Activated CD8-positive, alpha-beta T cell treated with anti-CD3 and anti-CD28 coated beads for 36 hours (primary cell): Measurements from ENCODE around the gene XPNPEP1. TPM values are rescaled to one million over a fixed set of nuclear protein-coding genes. Genes with fewer than 3 reads are reported as not detected.

Source experiments
- ATAC-seq: fragments of 200-7000 bp; cut with Tn5 transposase; one replicate; pipeline ENCODE4 v1.10.0; 2021; ENCODE audit warnings: mild to moderate bottlenecking, moderate library complexity
- CTCF ChIA-PET: fragments of 350-600 bp; sonication (Branson Sonifier 250); formaldehyde crosslinking; loops from one replicate; lab custom pipeline; 2021; ENCODE audit warnings: antibody characterized with exemption; lab: Charles Lee
- POLR2A ChIA-PET: fragments of 350-600 bp; sonication (Branson Sonifier 250); formaldehyde crosslinking; loops from one replicate; lab custom pipeline; 2021; ENCODE audit warnings: antibody characterized with exemption; lab: Charles Lee
- DNase-seq: peaks from one replicate; pipeline ENCODE4 v3.0.0-alpha.2; 2020
- H3K27ac Mint-ChIP-seq: one replicate; pipeline ENCODE4 v1.8.0; 2021; ENCODE audit warnings: mild to moderate bottlenecking, mixed read lengths
- H3K27me3 Mint-ChIP-seq: one replicate; pipeline ENCODE4 v1.8.0; 2021; ENCODE audit warnings: mixed read lengths
- H3K36me3 Mint-ChIP-seq: one replicate; pipeline ENCODE4 v1.8.0; 2021; ENCODE audit warnings: low read depth, mixed read lengths
- H3K4me1 Mint-ChIP-seq: one replicate; pipeline ENCODE4 v1.8.0; 2021; ENCODE audit warnings: low read depth, mixed read lengths
- H3K4me3 Mint-ChIP-seq: one replicate; pipeline ENCODE4 v1.8.0; 2021; ENCODE audit warnings: mild to moderate bottlenecking, moderate library complexity, mixed read lengths
- H3K9me3 Mint-ChIP-seq: one replicate; pipeline ENCODE4 v1.8.0; 2021; ENCODE audit warnings: mixed read lengths
- CTCF ChIP-seq: fragments of 200-600 bp; IDR thresholded peaks from one replicate; pipeline ENCODE4 v1.8.0; 2022; ENCODE audit warnings: antibody characterized with exemption, mild to moderate bottlenecking
- intact Hi-C: fragments of 100-400 bp; cut with micrococcal nuclease; formaldehyde crosslinking; loops from one replicate; pipeline ENCODE4 v1.10.0; 2022
- total RNA-seq, 2 experiments: library from RNA; stranded (reverse); gene quantifications; one replicate each; pipeline ENCODE4 v1.2.3, GENCODE V29; 2021

Gene XPNPEP1
- total RNA-seq, 2 experiments from 2014 or later = 96.5 to 97.0 TPM

DNA sequence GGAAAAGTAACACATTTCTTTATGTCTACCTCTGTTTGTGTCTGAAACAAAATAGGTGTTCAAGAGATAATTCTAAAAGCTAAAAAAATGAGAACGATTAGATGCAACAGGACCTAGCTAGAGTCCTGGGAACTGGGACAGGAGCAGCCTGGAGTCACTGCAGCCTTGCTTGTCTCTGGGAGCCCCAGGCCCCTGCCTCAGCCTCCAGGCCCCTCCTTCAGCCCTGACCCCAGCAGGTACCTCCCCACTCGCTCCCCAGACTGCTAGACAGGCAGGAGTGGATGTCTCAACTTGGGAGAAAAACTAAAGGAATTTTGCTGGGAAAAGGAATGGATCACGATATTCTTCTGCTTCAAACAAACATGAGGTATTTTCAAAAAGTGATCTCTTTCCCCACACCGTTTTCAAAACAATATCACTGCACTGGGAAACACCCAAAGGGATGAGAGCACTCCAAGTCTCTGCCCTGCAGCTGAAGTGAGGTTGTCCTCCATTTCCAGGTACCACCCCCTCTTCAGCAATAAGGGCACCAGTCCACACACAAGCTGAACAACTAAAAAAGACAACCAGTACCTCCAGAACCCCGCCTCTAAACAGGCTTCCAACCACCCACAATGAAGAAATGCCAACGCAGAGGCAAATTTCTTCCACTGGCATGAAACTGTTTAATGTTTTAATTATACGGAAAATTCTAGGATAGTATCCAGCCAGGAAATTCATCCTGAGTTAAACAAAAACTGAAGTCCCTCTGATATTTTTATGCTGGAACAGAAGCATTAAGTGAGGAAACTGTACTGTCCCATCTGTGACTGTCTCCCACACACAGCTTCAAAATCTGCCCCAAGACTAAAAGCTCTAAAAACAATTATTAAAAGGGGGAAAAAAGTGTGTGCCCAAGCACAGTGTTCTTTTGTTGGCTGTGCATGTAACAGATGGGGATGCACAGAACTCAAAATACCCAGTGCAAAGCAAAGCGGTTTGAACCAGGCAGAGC is 47.2 kb downstream of the XPNPEP1 start:
- intact Hi-C loops = no loop called here
- POLR2A ChIA-PET = interaction anchor here (1.5 kb wide), 1 partner anchor 9 kb away, joined by 3 read pairs; no protein-coding TSS in a partner anchor
- no peak for TF ChIP-seq CTCF
- DNase-seq (no peak), ATAC-seq (no peak)
- CTCF ChIA-PET = interaction anchor here (2.5 kb wide), 2 partner anchors 8 to 24 kb away, joined by 7 to 12 read pairs; no protein-coding TSS in a partner anchor
- H3K27me3 Mint-ChIP-seq = no peaks in the 10 kb centered on the region
- H3K4me1 Mint-ChIP-seq = no peaks in the 10 kb centered on the region
- no peaks in the 10 kb centered on the region for H3K9me3 Mint-ChIP-seq
- H3K27ac Mint-ChIP-seq = no peak overlapping the region
- peaks cover 44% of the 10 kb centered on the region for H3K36me3 Mint-ChIP-seq
- no peak overlapping the region for H3K4me3 Mint-ChIP-seq

- TF ChIP-seq CTCF = no peak
- Mint-ChIP-seq H3K36me3 (peaks cover 44% of the 10 kb centered on the region), H3K9me3 (no peaks in the 10 kb centered on the region), H3K27me3 (no peaks in the 10 kb centered on the region), H3K4me1 (no peaks in the 10 kb centered on the region), H3K4me3 (no peak overlapping the region), H3K27ac (no peak overlapping the region)
- no peak for ATAC-seq
- intact Hi-C loops = no loop called here
- ChIA-PET CTCF (interaction anchor here (2.5 kb wide), 2 partner anchors 9 to 23 kb away, joined by 7 to 12 read pairs; no protein-coding TSS in a partner anchor), POLR2A (no interaction called here)
- DNase-seq = no peak
Measured at GRCh38 chr10:109875151-109875568, 48.2 kb downstream of the XPNPEP1 start.

DNA sequence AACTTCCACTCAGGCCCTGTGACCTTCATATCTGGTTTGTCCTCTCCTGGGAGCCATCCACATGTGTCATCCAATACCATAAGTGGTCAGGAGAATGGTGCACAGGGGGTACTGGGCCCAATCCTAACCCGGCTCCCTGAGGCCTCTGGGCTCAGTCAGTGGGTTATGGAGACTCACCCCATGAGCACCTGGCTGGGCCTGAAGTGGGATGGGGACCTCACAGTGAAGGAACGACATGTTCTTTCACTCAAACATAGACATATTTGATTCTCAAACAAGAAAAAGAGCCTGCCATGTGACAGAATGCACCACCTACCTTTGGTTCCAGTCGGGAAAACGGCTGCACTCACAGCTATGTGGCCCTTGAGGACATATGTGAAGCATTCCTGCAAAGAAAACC is 51.8 kb downstream of the XPNPEP1 start:
- no peak overlapping the region for H3K4me3 Mint-ChIP-seq
- no peaks in the 10 kb centered on the region for H3K4me1 Mint-ChIP-seq
- H3K9me3 Mint-ChIP-seq = no peaks in the 10 kb centered on the region
- no peak for ATAC-seq
- CTCF ChIA-PET = interaction anchor here (0.9 to 1.4 kb wide), 2 partner anchors 13 to 18 kb away, joined by 5 to 7 read pairs; no protein-coding TSS in a partner anchor
- no peak for DNase-seq
- no peaks in the 10 kb centered on the region for H3K27me3 Mint-ChIP-seq
- POLR2A ChIA-PET = no interaction called here
- no peak overlapping the region for H3K27ac Mint-ChIP-seq
- peaks cover 59% of the 10 kb centered on the region for H3K36me3 Mint-ChIP-seq
- intact Hi-C loops = no loop called here
- no peak for TF ChIP-seq CTCF

GRCh38 chr10:109866995-109867635 is 56.2 kb downstream of the XPNPEP1 start:
- Mint-ChIP-seq H3K4me1 (no peaks in the 10 kb centered on the region), H3K36me3 (peaks cover 79% of the 10 kb centered on the region), H3K27me3 (no peaks in the 10 kb centered on the region), H3K4me3 (no peak overlapping the region), H3K27ac (no peak overlapping the region), H3K9me3 (peaks cover 16% of the 10 kb centered on the region)
- intact Hi-C loops = no loop called here
- ChIA-PET CTCF (interaction anchor here (1.5 to 1.9 kb wide), 2 partner anchors 15 to 17 kb away, joined by 4 to 8 read pairs; no protein-coding TSS in a partner anchor), POLR2A (interaction anchor here (0.6 to 1.5 kb wide), 2 partner anchors 10 to 278 kb away, joined by 3 read pairs; no protein-coding TSS in a partner anchor)
- no peak for ATAC-seq
- DNase-seq = no peak
- TF ChIP-seq CTCF = no peak
